SJCRH30 (cell line): ENCODE measurements around the gene NDUFV1. TPM values are rescaled to one million over a fixed set of nuclear protein-coding genes. Genes with fewer than 3 reads are reported as not detected.
A peak's percentile ranks its signal among the peaks of the same experiment; 100 is the strongest.
"Not testable (repeated sequence)": the region's sequence is repeated elsewhere in the genome, so short reads cannot be mapped to it uniquely, and the experiment has no call there.

Source experiments
- DNase-seq, 2 experiments: peaks; one replicate each; pipeline ENCODE4 v3.0.0-alpha.2; 2015 to 2020
- H3K27ac ChIP-seq: fragments of 250-450 bp; sonication (Bioruptor Pico); 2 replicates; pipeline ENCODE4 v1.5.1; 2020; ENCODE audit warnings: mild to moderate bottlenecking, moderate library complexity
- H3K27me3 ChIP-seq: fragments of 250-450 bp; sonication (Bioruptor Pico); 2 replicates; pipeline ENCODE4 v1.5.1; 2020; ENCODE audit warnings: mild to moderate bottlenecking, moderate library complexity
- H3K36me3 ChIP-seq: fragments of 250-450 bp; sonication (Bioruptor Pico); 2 replicates; pipeline ENCODE4 v1.5.1; 2020; ENCODE audit warnings: mild to moderate bottlenecking, moderate library complexity
- H3K4me1 ChIP-seq: fragments of 250-450 bp; sonication (Bioruptor Pico); 2 replicates; pipeline ENCODE4 v1.5.1; 2020; ENCODE audit warnings: mild to moderate bottlenecking, moderate library complexity
- H3K4me3 ChIP-seq: fragments of 250-450 bp; sonication (Bioruptor Pico); 2 replicates; pipeline ENCODE4 v1.5.1; 2020; ENCODE audit warnings: mild to moderate bottlenecking, moderate library complexity
- H3K9me3 ChIP-seq: fragments of 250-450 bp; sonication (Bioruptor Pico); replicated peaks from 2 replicates; pipeline ENCODE4 v1.5.1; 2020; ENCODE audit warnings: mild to moderate bottlenecking, moderate library complexity
- total RNA-seq: library from RNA; depleted of rRNA; stranded (reverse); fragments of >200 nt; shearing (Covaris generic); gene quantifications from 2 replicates; pipeline ENCODE4 v1.2.3, GENCODE V29; 2014

The NDUFV1 gene
- total RNA-seq, 1 experiment from 2014 or later, result 137 TPM

- H3K27ac ChIP-seq, result no peak overlapping the region
- no peak for DNase-seq
- H3K36me3 ChIP-seq, result no peaks in the 10 kb centered on the region; the same call in 1 of the 2 replicates
- H3K9me3 ChIP-seq, result no peaks in the 10 kb centered on the region
- H3K4me3 ChIP-seq, result no peak overlapping the region
- peaks cover 4% of the 10 kb centered on the region; the same call in 1 of the 2 replicates for H3K4me1 ChIP-seq
- no peaks in the 10 kb centered on the region; the same call in 1 of the 2 replicates for H3K27me3 ChIP-seq
Observed at GRCh38 chr11:67582011-67582410, 24.7 kb upstream of the NDUFV1 start.

GRCh38 chr11:67583247-67584204 lies 23.2 kb upstream of the NDUFV1 start, which contains the start of gene GSTP1:
TSS of gene GSTP1 (plus strand) at chr11:67583812. CDS start at chr11:67583844, 32 bp downstream.
- Histone ChIP-seq H3K9me3 (no peaks in the 10 kb centered on the region), H3K27me3 (no peaks in the 10 kb centered on the region; the same call in 1 of the 2 replicates), H3K36me3 (no peaks in the 10 kb centered on the region; the same call in 1 of the 2 replicates), H3K27ac (peak within 1 kb of the TSS; percentile 59), H3K4me3 (peak within 1 kb of the TSS; percentile 67), H3K4me1 (peaks cover 4% of the 10 kb centered on the region; the same call in 1 of the 2 replicates)
- DNase-seq, result peak; percentile 86 to 88

GRCh38 chr11:67584205-67584880 lies 22.4 kb upstream of the NDUFV1 start:
- Histone ChIP-seq H3K27me3 (no peaks in the 10 kb centered on the region; the same call in 1 of the 2 replicates), H3K4me3 (peak overlapping the region; percentile 67)

DNA sequence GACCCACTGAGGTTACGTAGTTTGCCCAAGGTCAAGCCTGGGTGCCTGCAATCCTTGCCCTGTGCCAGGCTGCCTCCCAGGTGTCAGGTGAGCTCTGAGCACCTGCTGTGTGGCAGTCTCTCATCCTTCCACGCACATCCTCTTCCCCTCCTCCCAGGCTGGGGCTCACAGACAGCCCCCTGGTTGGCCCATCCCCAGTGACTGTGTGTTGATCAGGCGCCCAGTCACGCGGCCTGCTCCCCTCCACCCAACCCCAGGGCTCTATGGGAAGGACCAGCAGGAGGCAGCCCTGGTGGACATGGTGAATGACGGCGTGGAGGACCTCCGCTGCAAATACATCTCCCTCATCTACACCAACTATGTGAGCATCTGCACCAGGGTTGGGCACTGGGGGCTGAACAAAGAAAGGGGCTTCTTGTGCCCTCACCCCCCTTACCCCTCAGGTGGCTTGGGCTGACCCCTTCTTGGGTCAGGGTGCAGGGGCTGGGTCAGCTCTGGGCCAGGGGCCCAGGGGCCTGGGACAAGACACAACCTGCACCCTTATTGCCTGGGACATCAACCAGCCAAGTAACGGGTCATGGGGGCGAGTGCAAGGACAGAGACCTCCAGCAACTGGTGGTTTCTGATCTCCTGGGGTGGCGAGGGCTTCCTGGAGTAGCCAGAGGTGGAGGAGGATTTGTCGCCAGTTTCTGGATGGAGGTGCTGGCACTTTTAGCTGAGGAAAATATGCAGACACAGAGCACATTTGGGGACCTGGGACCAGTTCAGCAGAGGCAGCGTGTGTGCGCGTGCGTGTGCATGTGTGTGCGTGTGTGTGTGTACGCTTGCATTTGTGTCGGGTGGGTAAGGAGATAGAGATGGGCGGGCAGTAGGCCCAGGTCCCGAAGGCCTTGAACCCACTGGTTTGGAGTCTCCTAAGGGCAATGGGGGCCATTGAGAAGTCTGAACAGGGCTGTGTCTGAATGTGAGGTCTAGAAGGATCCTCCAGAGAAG lies 21.6 kb upstream of the NDUFV1 start:
- Histone ChIP-seq H3K9me3 (no peaks in the 10 kb centered on the region), H3K27me3 (no peaks in the 10 kb centered on the region), H3K4me3 (no peak overlapping the region), H3K27ac (no peak overlapping the region), H3K4me1 (no peaks in the 10 kb centered on the region; the same call in 1 of the 2 replicates), H3K36me3 (no peaks in the 10 kb centered on the region; the same call in 1 of the 2 replicates)
- DNase-seq, result no peak

More at GRCh38 chr11:67584205-67584880, 22.4 kb upstream of the NDUFV1 start:
- peaks cover 4% of the 10 kb centered on the region; the same call in 1 of the 2 replicates for H3K4me1 ChIP-seq
- H3K27ac ChIP-seq, result peak overlapping the region; percentile 59
- DNase-seq, result no peak
- no peaks in the 10 kb centered on the region for H3K9me3 ChIP-seq
- H3K36me3 ChIP-seq, result no peaks in the 10 kb centered on the region; the same call in 1 of the 2 replicates

DNA sequence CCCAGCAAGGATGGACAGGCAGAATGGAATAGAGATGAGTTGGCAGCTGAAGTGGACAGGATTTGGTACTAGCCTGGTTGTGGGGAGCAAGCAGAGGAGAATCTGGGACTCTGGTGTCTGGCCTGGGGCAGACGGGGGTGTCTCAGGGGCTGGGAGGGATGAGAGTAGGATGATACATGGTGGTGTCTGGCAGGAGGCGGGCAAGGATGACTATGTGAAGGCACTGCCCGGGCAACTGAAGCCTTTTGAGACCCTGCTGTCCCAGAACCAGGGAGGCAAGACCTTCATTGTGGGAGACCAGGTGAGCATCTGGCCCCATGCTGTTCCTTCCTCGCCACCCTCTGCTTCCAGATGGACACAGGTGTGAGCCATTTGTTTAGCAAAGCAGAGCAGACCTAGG lies 20.8 kb upstream of the NDUFV1 start:
- Histone ChIP-seq H3K4me1 (no peaks in the 10 kb centered on the region; the same call in 1 of the 2 replicates), H3K9me3 (no peaks in the 10 kb centered on the region), H3K36me3 (no peaks in the 10 kb centered on the region; the same call in 1 of the 2 replicates), H3K4me3 (no peak overlapping the region), H3K27me3 (no peaks in the 10 kb centered on the region), H3K27ac (no peak overlapping the region)
- no peak for DNase-seq

GRCh38 chr11:67586568-67587250 lies 20.0 kb upstream of the NDUFV1 start:
- Histone ChIP-seq H3K27me3 (no peaks in the 10 kb centered on the region), H3K27ac (no peak overlapping the region), H3K4me3 (no peak overlapping the region), H3K4me1 (no peaks in the 10 kb centered on the region; the same call in 1 of the 2 replicates), H3K9me3 (no peaks in the 10 kb centered on the region), H3K36me3 (no peaks in the 10 kb centered on the region; the same call in 1 of the 2 replicates)
- no peak for DNase-seq

GRCh38 chr11:67588136-67588503 lies 18.6 kb upstream of the NDUFV1 start:
- DNase-seq, result no peak
- no peaks in the 10 kb centered on the region; the same call in 1 of the 2 replicates for H3K36me3 ChIP-seq

DNA sequence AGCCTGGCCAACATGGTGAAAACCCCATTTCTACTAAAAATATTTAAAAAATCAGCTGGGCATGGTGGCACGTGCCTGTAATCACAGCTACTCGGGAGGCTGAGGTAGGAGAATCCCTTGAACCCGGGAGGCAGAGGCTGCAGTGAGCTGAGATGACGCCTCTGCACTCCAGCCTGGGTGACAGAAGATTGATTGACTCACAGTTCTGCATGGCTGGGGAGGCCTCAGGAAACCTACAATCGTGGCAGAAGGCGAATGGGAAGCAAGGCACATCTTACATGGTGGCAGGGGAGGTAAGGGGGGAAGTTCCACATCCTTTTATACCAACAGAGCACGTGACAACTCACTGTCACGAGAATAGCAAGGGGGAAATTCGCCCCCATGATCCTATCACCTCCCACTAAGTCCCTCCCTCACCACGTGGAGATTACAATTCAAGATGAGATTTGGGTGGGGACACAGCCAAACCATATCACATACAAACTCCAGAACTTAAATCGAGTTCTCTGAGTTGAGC lies 17.8 kb upstream of the NDUFV1 start:
- not testable (repeated sequence) for H3K27ac ChIP-seq, H3K9me3 ChIP-seq, H3K4me3 ChIP-seq, H3K36me3 ChIP-seq, H3K27me3 ChIP-seq, DNase-seq, H3K4me1 ChIP-seq

More at GRCh38 chr11:67588136-67588503, 18.6 kb upstream of the NDUFV1 start:
- Histone ChIP-seq H3K27ac (no peak overlapping the region), H3K27me3 (no peaks in the 10 kb centered on the region), H3K9me3 (no peaks in the 10 kb centered on the region), H3K4me1 (no peaks in the 10 kb centered on the region; the same call in 1 of the 2 replicates), H3K4me3 (no peak overlapping the region)

- no peak overlapping the region for H3K4me3 ChIP-seq
- peaks cover 5% of the 10 kb centered on the region; the same call in 1 of the 2 replicates for H3K9me3 ChIP-seq
- H3K36me3 ChIP-seq, result no peaks in the 10 kb centered on the region
- DNase-seq, result no peak
- no peaks in the 10 kb centered on the region for H3K4me1 ChIP-seq
- no peak overlapping the region for H3K27ac ChIP-seq
- no peaks in the 10 kb centered on the region for H3K27me3 ChIP-seq
Observed at GRCh38 chr11:67592880-67593564, 13.7 kb upstream of the NDUFV1 start.

GRCh38 chr11:67593565-67593905 lies 13.2 kb upstream of the NDUFV1 start:
- Histone ChIP-seq H3K36me3 (no peaks in the 10 kb centered on the region), H3K9me3 (peaks cover 5% of the 10 kb centered on the region; the same call in 1 of the 2 replicates), H3K27me3 (no peaks in the 10 kb centered on the region), H3K27ac (no peak overlapping the region), H3K4me1 (no peaks in the 10 kb centered on the region), H3K4me3 (no peak overlapping the region)
- DNase-seq, result no peak

DNA sequence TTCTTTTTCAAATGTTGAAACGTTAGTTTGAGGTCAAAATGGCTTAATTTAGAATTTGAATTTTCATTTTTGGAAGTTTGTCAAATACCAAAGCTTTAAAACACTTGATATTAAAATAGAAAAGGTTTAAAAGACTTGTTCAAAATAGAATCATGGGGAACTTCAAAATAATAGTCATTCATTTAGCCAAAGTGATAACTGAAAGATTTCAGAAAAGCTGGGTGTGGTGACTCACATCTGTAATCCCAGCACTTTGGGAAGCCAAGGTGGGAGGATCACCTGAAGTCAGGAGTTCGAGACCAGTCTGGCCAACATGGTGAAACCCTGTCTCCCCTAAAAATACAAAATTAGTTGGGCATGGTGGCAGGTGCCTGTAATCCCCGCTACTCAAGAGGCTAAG lies 12.3 kb upstream of the NDUFV1 start:
- Histone ChIP-seq H3K27ac (no peak overlapping the region), H3K4me1 (no peaks in the 10 kb centered on the region), H3K27me3 (no peaks in the 10 kb centered on the region), H3K9me3 (peaks cover 5% of the 10 kb centered on the region; the same call in 1 of the 2 replicates), H3K36me3 (no peaks in the 10 kb centered on the region), H3K4me3 (no peak overlapping the region)
- DNase-seq, result no peak

- Histone ChIP-seq H3K4me3 (no peak overlapping the region), H3K27me3 (no peaks in the 10 kb centered on the region), H3K4me1 (no peaks in the 10 kb centered on the region), H3K36me3 (no peaks in the 10 kb centered on the region), H3K9me3 (peaks cover 5% of the 10 kb centered on the region; the same call in 1 of the 2 replicates), H3K27ac (no peak overlapping the region)
- no peak for DNase-seq
Observed at GRCh38 chr11:67596753-67597300, 9.9 kb upstream of the NDUFV1 start.
